SK-N-MC (cell line): ENCODE results near the gene GNAT2.

Experiments
- DNase-seq: peaks from one replicate; pipeline ENCODE4 v3.0.0-alpha.2; 2011; ENCODE audit warnings: low read depth, low spot score
- H3K27ac ChIP-seq: fragments of 200-600 bp; sonication (generic); 2 replicates; pipeline ENCODE4 v1.5.1; 2016; ENCODE audit warnings: mixed run types
- H3K36me3 ChIP-seq: fragments of 200-600 bp; sonication (generic); 2 replicates; pipeline ENCODE4 v1.6.1; 2017; ENCODE audit warnings: antibody characterized with exemption, low read length, mixed read lengths; ENCODE audit not compliant: insufficient read depth
- H3K4me3 ChIP-seq: fragments of 200-600 bp; sonication (generic); 2 replicates; pipeline ENCODE4 v1.5.1; 2016
- H3K9ac ChIP-seq: fragments of 200-600 bp; sonication (generic); 2 replicates; pipeline ENCODE4 v1.8.0; 2017; ENCODE audit warnings: mixed run types, mixed read lengths; ENCODE audit not compliant: insufficient read length
- H3K9me3 ChIP-seq: fragments of 200-600 bp; sonication (generic); 2 replicates; pipeline ENCODE4 v1.6.1; 2017; ENCODE audit warnings: low read depth, mild to moderate bottlenecking, antibody characterized with exemption, low read length, moderate library complexity, mixed read lengths
- EZH2 ChIP-seq: fragments of 200-600 bp; sonication (generic); IDR thresholded peaks from one replicate; pipeline ENCODE4 v1.6.1; 2017; ENCODE audit warnings: antibody characterized with exemption
- FOXP2 ChIP-seq: optimal IDR thresholded peaks from 2 replicates; pipeline ENCODE3; 2011; ENCODE audit warnings: mild to moderate bottlenecking, moderate library complexity; ENCODE audit not compliant: insufficient read depth; ENCODE audit errors: extremely low read length, control extremely low read depth
- POLR2AphosphoS5 ChIP-seq: IDR thresholded peaks from 2 replicates; pipeline ENCODE4 v1.6.1; 2012; ENCODE audit warnings: mild to moderate bottlenecking, low read depth, low read length, borderline replicate concordance

GNAT2 gene

GRCh38 chr1:109649491-109649914 lies 30.1 kb upstream of the GNAT2 start:
- Histone ChIP-seq H3K4me3 (no peak overlapping the region), H3K9ac (no peak overlapping the region), H3K36me3 (no peaks in the 10 kb centered on the region), H3K27ac (no peak overlapping the region), H3K9me3 (no peaks in the 10 kb centered on the region)
- TF ChIP-seq POLR2AphosphoS5 (no peak), FOXP2 (no peak), EZH2 (no peak)
- DNase-seq: no peak

DNA sequence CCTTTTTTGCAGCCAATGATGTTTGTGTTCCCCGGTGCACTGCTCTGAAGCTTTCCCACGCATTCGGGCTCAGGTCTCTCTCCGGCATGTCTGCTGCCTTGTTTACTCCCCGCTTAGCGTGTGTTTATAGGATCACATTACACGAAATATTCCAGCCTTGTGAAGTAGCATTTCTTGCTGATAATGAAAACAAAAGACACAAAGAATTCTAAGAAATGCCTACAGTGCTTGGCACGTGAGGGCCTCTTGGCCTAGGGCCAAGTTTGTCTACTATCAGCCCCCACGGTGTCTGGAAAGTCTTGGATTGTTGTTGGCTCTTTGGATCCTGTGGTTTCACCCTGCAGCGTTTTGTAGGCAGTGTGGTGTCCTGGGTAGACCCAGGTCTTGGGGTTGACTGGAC lies 25.3 kb upstream of the GNAT2 start:
- no peaks in the 10 kb centered on the region for H3K9me3 ChIP-seq
- H3K9ac ChIP-seq: no peak overlapping the region
- no peak for DNase-seq
- H3K27ac ChIP-seq: no peak overlapping the region
- H3K36me3 ChIP-seq: no peaks in the 10 kb centered on the region
- TF ChIP-seq POLR2AphosphoS5 (no peak), EZH2 (no peak), FOXP2 (no peak)
- H3K4me3 ChIP-seq: no peak overlapping the region

DNA sequence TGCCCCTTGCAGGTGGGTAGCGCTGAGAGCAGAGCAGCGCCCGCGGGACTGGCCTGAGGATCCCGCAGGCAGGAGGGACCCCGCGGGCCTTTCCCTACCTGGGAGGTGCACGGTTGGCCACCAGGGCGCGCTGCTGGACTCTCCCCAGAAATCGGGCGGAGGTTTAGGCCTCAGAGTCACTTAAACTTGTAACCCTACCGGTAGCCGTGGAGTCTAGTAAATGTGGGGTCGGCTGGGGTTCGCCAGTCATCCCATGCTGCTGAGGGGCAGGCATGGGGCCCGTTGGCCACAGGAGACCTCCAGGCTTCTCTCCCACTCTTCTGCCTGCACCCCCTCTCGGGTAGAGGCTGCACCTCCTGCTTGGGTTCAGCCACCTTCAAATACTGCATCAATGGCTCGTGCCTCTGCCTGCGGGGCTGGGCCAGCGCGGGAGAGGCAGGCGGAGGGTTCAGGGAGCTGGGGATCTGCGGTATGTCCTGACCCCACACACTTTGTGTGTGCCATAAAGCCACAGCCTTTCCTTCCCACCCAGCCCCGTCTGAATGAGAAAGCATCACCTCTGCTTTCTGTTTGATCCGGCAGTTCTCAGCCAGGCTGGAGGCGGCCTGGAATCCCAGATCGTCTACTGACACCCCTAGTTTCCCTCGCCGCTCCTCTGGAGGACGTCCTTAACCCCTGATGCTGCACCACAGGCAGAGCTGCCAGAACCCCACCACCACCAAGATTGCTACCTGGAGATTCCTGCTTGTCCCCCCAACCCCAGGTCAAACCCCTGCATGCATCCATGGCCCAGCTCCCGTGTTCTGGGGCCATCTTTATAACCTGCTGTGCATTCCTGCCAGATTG lies 24.2 kb upstream of the GNAT2 start:
- Histone ChIP-seq H3K9ac (no peak overlapping the region), H3K36me3 (no peaks in the 10 kb centered on the region)
- no peak for DNase-seq

GRCh38 chr1:109642626-109643025 lies 23.2 kb upstream of the GNAT2 start:
- H3K36me3 ChIP-seq: no peaks in the 10 kb centered on the region
- H3K27ac ChIP-seq: no peak overlapping the region
- no peak for DNase-seq
- TF ChIP-seq POLR2AphosphoS5: no peak
- no peak for TF ChIP-seq EZH2
- no peak for TF ChIP-seq FOXP2
- H3K9ac ChIP-seq: no peak overlapping the region
- H3K4me3 ChIP-seq: no peak overlapping the region
- no peaks in the 10 kb centered on the region for H3K9me3 ChIP-seq

More for the DNA sequence above, 24.2 kb upstream of the GNAT2 start:
- TF ChIP-seq FOXP2 (no peak), EZH2 (no peak), POLR2AphosphoS5 (no peak)
- H3K9me3 ChIP-seq: no peaks in the 10 kb centered on the region
- no peak overlapping the region for H3K27ac ChIP-seq
- no peak overlapping the region for H3K4me3 ChIP-seq

DNA sequence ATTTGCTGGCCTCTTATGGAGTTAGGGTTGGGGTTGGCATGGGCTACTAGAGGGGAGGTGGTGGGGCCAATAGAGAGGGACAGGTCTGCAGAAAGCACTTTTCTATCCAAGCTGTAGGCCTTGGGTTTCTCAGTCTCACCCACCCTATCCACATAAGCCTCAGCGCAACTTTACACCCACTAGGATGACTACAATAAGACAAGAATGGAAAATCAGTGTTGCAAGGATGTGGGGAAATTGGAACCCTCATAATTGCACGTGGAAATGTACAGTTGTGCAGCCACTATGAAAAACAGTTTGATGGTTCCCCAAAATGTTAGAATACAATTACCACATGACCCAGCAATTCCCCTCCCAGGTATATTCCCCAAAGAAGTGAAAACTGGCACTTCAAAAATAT lies 22.4 kb upstream of the GNAT2 start:
- no peak for DNase-seq
- no peaks in the 10 kb centered on the region for H3K36me3 ChIP-seq
- H3K9ac ChIP-seq: no peak overlapping the region
- no peak overlapping the region for H3K27ac ChIP-seq
- TF ChIP-seq EZH2 (no peak), FOXP2 (no peak), POLR2AphosphoS5 (no peak)
- no peaks in the 10 kb centered on the region for H3K9me3 ChIP-seq
- no peak overlapping the region for H3K4me3 ChIP-seq

GRCh38 chr1:109641078-109641740 lies 21.8 kb upstream of the GNAT2 start:
- Histone ChIP-seq H3K4me3 (no peak overlapping the region), H3K27ac (no peak overlapping the region), H3K9ac (no peak overlapping the region), H3K36me3 (no peaks in the 10 kb centered on the region), H3K9me3 (no peaks in the 10 kb centered on the region)
- TF ChIP-seq FOXP2 (no peak), EZH2 (no peak), POLR2AphosphoS5 (no peak)
- DNase-seq: no peak

DNA sequence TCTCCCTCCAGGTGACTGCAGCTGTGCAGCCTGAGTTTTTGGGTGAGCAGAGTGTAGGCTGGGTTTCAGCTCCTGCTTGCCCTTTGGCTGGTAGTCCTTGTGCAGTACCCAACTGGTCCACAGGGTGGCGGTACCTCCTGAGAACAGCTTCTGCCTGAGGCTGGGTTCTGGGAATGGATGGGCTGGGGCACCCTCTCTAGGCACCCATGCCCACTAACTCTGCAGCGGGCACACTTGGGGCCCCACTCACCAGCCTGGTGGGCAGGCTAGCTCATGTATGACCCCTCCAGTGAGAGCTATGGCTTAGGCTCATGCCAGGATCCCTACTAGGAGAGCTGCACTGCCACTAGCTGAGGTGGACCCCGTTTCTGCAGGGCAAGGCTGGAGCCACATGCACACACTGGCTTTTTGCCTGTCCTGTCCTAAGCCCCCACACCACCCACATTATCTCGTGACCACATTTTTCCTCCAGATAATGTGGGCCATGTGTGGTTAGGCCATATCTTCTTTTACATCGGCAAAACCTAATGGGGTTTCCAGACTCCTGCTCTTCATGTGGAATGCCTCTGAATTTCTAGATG lies 21.0 kb upstream of the GNAT2 start:
- H3K9me3 ChIP-seq: no peaks in the 10 kb centered on the region
- no peaks in the 10 kb centered on the region for H3K36me3 ChIP-seq
- no peak for DNase-seq
- no peak overlapping the region for H3K9ac ChIP-seq
- no peak overlapping the region for H3K4me3 ChIP-seq
- TF ChIP-seq EZH2 (no peak), POLR2AphosphoS5 (no peak), FOXP2 (no peak)
- H3K27ac ChIP-seq: no peak overlapping the region

GRCh38 chr1:109639841-109640184 lies 20.4 kb upstream of the GNAT2 start:
- Histone ChIP-seq H3K4me3 (no peak overlapping the region), H3K9ac (no peak overlapping the region), H3K36me3 (no peaks in the 10 kb centered on the region), H3K9me3 (no peaks in the 10 kb centered on the region), H3K27ac (no peak overlapping the region)
- DNase-seq: no peak
- TF ChIP-seq FOXP2: no peak
- TF ChIP-seq EZH2: no peak
- no peak for TF ChIP-seq POLR2AphosphoS5
